HepG2 (cell line): Measurements from ENCODE around the gene KLRD1. TPM values are rescaled to one million over a fixed set of nuclear protein-coding genes. Genes with fewer than 3 reads are reported as not detected.

ENCODE experiments used
- ATAC-seq: fragments of 200-7000 bp; cut with Tn5 transposase; 3 replicates; pipeline ENCODE4 v1.9.1; 2020; ENCODE audit warnings: mild to moderate bottlenecking, moderate library complexity
- BruUV-seq: library from RNA; stranded (reverse); fragments of 400-500 nt; replicated peaks from 2 replicates; lab custom pipeline; 2021; lab: Mats Ljungman, UMichigan
- CTCF ChIA-PET: fragments of 300-600 bp; formaldehyde crosslinking; extraction: SDS; loops from one replicate; lab custom pipeline; 2021; ENCODE audit warnings: low total read pairs, inconsistent platforms, low intra/inter-chr PET ratio; lab: Yijun Ruan, JAX
- POLR2A ChIA-PET: fragments of 350-600 bp; sonication (Branson Sonifier 250); formaldehyde crosslinking; loops from one replicate; lab custom pipeline; 2020; ENCODE audit warnings: antibody characterized with exemption, inconsistent platforms; lab: Yijun Ruan, JAX
- DNase-seq: peaks from one replicate; pipeline ENCODE4 v3.0.0-alpha.2; 2015; ENCODE audit warnings: low spot score
- FAIRE-seq: peaks from 3 replicates; lab custom pipeline; 2011; peaks lifted over from hg19 to GRCh38; lab: Jason Lieb, UNC
- H2AFZ ChIP-seq: one replicate; pipeline ENCODE4 v1.6.1; 2011; ENCODE audit warnings: low read length, inconsistent platforms
- H3K27ac ChIP-seq: fragments of 300-600 bp; 3 replicates; pipeline ENCODE4 v1.8.0; 2011; ENCODE audit warnings: mixed run types, mild to moderate bottlenecking, mixed read lengths, low read length, inconsistent platforms; ENCODE audit not compliant: insufficient read depth; ENCODE audit errors: extremely low read length
- H3K27me3 ChIP-seq, 2 experiments: fragments of 200-600 bp in 1 of 2; 2 replicates in 1 of 2; 3 replicates in 1 of 2; pipeline versions ENCODE4 v1.6.0 to v1.8.0; 2011; ENCODE audit warnings: low read length in 2 of 2, mild to moderate bottlenecking in 2 of 2, moderate library complexity in 2 of 2, inconsistent platforms in 1 of 2; ENCODE audit not compliant: insufficient read depth in 2 of 2, control insufficient read depth in 1 of 2
- H3K36me3 ChIP-seq, 2 experiments: fragments of 200-600 bp in 1 of 2; replicated peaks in 1 of 2; 2 replicates in 1 of 2; 3 replicates in 1 of 2; pipeline versions ENCODE4 v1.5.1 to v1.8.0; 2011; ENCODE audit warnings: low read length in 2 of 2, inconsistent platforms in 1 of 2; ENCODE audit not compliant: insufficient read depth in 2 of 2, control insufficient read depth in 1 of 2
- H3K4me1 ChIP-seq: 2 replicates; pipeline ENCODE4 v1.5.1; 2012; ENCODE audit warnings: low read length, inconsistent platforms; ENCODE audit not compliant: insufficient read depth
- H3K4me2 ChIP-seq: 2 replicates; pipeline ENCODE4 v1.6.0; 2011; ENCODE audit warnings: low read depth, low read length, inconsistent platforms
- H3K4me3 ChIP-seq, 3 experiments: fragments of 200-600 bp in 1 of 3; sonication (generic), shearing (Covaris generic) in 1 of 3; replicated peaks in 1 of 3; 2 replicates each; pipeline ENCODE4 v1.5.1; 2011 to 2016; ENCODE audit warnings: low read length in 3 of 3, inconsistent platforms in 2 of 3, low read depth in 2 of 3, mild to moderate bottlenecking in 2 of 3, control low read depth in 1 of 3, mixed read lengths in 1 of 3; ENCODE audit not compliant: insufficient read depth in 1 of 3
- H3K79me2 ChIP-seq: one replicate; pipeline ENCODE4 v1.6.1; 2011; ENCODE audit warnings: low read length, inconsistent platforms; ENCODE audit not compliant: insufficient read depth
- H3K9ac ChIP-seq: 2 replicates; pipeline ENCODE4 v1.6.0; 2011; ENCODE audit warnings: mild to moderate bottlenecking, low read depth, low read length, inconsistent platforms; ENCODE audit not compliant: insufficient read depth
- H3K9me3 ChIP-seq: 2 replicates; pipeline ENCODE4 v1.5.1; 2012; ENCODE audit warnings: mild to moderate bottlenecking, low read length
- H4K20me1 ChIP-seq: 2 replicates; pipeline ENCODE4 v1.6.0; 2011; ENCODE audit warnings: inconsistent platforms, mild to moderate bottlenecking, low read length, moderate library complexity; ENCODE audit not compliant: insufficient read depth
- ADNP ChIP-seq: sonication (generic); formaldehyde crosslinking; IDR thresholded peaks from 2 replicates; pipeline ENCODE4 v1.4.0; 2020; ENCODE audit warnings: missing genetic modification reagents
- GLI4 ChIP-seq: sonication (generic); formaldehyde crosslinking; IDR thresholded peaks from 2 replicates; pipeline ENCODE4 v1.5.1; 2020; ENCODE audit warnings: missing genetic modification reagents, mild to moderate bottlenecking, moderate library complexity, borderline replicate concordance
- GZF1 ChIP-seq: sonication (generic); formaldehyde crosslinking; IDR thresholded peaks from 2 replicates; pipeline ENCODE4 v1.5.1; 2020; ENCODE audit warnings: mild to moderate bottlenecking, missing genetic modification reagents
- JDP2 ChIP-seq: sonication (generic); formaldehyde crosslinking; IDR thresholded peaks from 2 replicates; pipeline ENCODE4 v1.8.1; 2022; ENCODE audit warnings: missing genetic modification reagents, borderline replicate concordance
- KDM5A ChIP-seq: fragments of 200-600 bp; sonication (generic); IDR thresholded peaks from 2 replicates; pipeline ENCODE4 v1.7.0; 2018; ENCODE audit warnings: antibody characterized with exemption, mild to moderate bottlenecking, low read length, borderline replicate concordance
- PTBP1 ChIP-seq: fragments of 200-400 bp; formaldehyde crosslinking; IDR thresholded peaks from 2 replicates; pipeline ENCODE4 v1.6.1; 2018; ENCODE audit warnings: low read length, low read depth; ENCODE audit not compliant: poor library complexity, severe bottlenecking
- ZMYM3 ChIP-seq: sonication (generic); formaldehyde crosslinking; IDR thresholded peaks from 2 replicates; pipeline ENCODE4 v1.5.1; 2020; ENCODE audit warnings: mild to moderate bottlenecking, missing genetic modification reagents
- ZNF253 ChIP-seq: sonication (generic); formaldehyde crosslinking; IDR thresholded peaks from 2 replicates; pipeline ENCODE4 v1.8.0; 2022; ENCODE audit warnings: mild to moderate bottlenecking, missing genetic modification reagents, borderline replicate concordance
- ZNF329 ChIP-seq: sonication (generic); formaldehyde crosslinking; IDR thresholded peaks from 2 replicates; pipeline ENCODE4 v1.9.0; 2021; ENCODE audit warnings: low read depth, mild to moderate bottlenecking, missing genetic modification reagents
- ZNF530 ChIP-seq: sonication (generic); formaldehyde crosslinking; IDR thresholded peaks from 2 replicates; pipeline ENCODE4 v1.5.0; 2020; ENCODE audit warnings: low read depth, mild to moderate bottlenecking, missing genetic modification reagents
- ZNF780A ChIP-seq: sonication (generic); formaldehyde crosslinking; IDR thresholded peaks from 2 replicates; pipeline ENCODE4 v1.8.0; 2022; ENCODE audit warnings: mild to moderate bottlenecking, missing genetic modification reagents, moderate library complexity
- WGBS: methylation state at CpG from one replicate; pipeline ENCODE4 v1.1.6; 2017; ENCODE audit warnings: low lambda C conversion rate; 5-methylcytosine and 5-hydroxymethylcytosine counted together
- in situ Hi-C: cut with HindIII; loops from 2 replicates; pipeline ENCODE4 v1.10.0; 2017; ENCODE audit warnings: low pct_unique_long_range_greater_than_20kb; ENCODE audit not compliant: extremely low pct_ligation_motif_present
- intact Hi-C: fragments of 100-400 bp; cut with micrococcal nuclease; formaldehyde crosslinking; loops from one replicate; pipeline ENCODE4 v1.10.0; 2022; ENCODE audit not compliant: unreplicated experiment
- polyA plus RNA-seq, 8 experiments: library from polyadenylated mRNA; depleted of rRNA in 3 of 8; stranded (reverse) in 7 of 8; unstranded in 1 of 8; fragments of >200 nt; fragmentation: Illumina TruSeq in 4 of 8; extraction: Trizol in 4 of 8; gene quantifications; 2 replicates each; pipeline versions ENCODE4 v1.2.1 to v1.2.3, GENCODE V29; 2011 to 2016; ENCODE audit warnings: low read depth in 4 of 8, missing spikeins in 1 of 8, mixed read lengths in 1 of 8; ENCODE audit not compliant: insufficient read depth in 1 of 8
- total RNA-seq, 5 experiments: library from RNA; depleted of rRNA; stranded (reverse); fragments of >200 nt; fragmentation: Illumina TruSeq; extraction: Trizol; gene quantifications; 2 replicates each; pipeline ENCODE4 v1.2.3, GENCODE V29; 2016; ENCODE audit warnings: low read depth in 1 of 5
- TF ChIP-seq, protein P1 (sequence below): sonication (generic); formaldehyde crosslinking; IDR thresholded peaks from 2 replicates; pipeline ENCODE4 v1.5.0; 2020; ENCODE audit warnings: mild to moderate bottlenecking, missing genetic modification reagents, borderline replicate concordance
- TF ChIP-seq, protein P2 (sequence below): sonication (generic); formaldehyde crosslinking; IDR thresholded peaks from 2 replicates; pipeline ENCODE4 v1.5.0; 2020; ENCODE audit warnings: missing genetic modification reagents
- TF ChIP-seq, protein P3 (sequence below): IDR thresholded peaks from 2 replicates; pipeline ENCODE4 v1.6.1; 2016; ENCODE audit warnings: missing compliant biosample characterization, missing genetic modification reagents, borderline replicate concordance
- TF ChIP-seq, protein P4 (sequence below): sonication (generic); formaldehyde crosslinking; conservative IDR thresholded peaks from 2 replicates; pipeline ENCODE4 v1.4.0; 2020; ENCODE audit warnings: missing genetic modification reagents

KLRD1 gene
- total and polyA plus RNA-seq, 2 of the 13 experiments (the other 11 are each of a cell fraction or from before 2014, with no cell fraction given): 0.01 TPM; not detected in 1

DNA sequence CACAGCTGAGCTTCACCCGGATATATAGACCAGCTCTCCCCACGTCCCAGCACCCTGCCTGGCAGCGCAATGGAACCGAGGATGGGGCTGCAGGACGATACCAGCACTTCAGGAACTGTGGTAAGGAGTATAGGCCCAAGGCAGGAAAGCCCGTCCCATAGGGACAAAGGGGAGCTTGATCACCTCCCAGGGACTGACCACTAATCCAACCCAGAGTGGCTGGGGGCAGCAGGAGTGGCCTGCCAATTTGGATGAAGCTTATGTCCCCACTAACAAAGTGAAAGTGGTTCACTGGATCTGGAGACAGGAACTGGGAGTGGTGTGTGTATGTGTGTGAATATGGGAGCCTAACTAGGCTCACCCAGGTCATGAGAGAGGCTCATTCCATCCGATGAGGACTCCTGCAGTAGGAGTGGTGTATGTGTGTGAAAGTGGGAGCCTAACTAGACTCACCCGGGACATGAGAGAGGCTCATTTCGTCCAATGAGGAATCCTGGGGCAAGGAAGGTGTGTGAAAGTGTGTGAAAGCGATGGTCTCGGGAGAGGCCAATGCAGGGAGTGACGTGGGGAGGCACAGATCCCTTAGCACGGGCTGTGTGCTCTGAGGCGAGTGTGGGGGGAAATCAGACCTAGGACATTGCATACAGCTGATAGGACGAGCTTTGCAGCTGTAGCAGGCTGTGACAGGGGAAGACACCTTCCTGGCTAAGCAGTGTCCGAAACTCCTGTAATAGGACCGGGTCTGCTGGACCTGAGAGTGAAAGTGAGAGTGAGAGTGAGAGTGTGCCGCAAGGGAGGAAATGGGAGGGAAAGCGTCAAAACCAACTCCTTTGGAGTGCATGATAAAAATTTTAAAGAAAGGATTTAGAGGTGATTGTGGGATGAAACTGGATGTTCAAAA lies 56.5 kb downstream of the KLRD1 start:
- in situ Hi-C loops (no loop called here), intact Hi-C loops (no loop called here)
- H3K9ac ChIP-seq: peak overlapping the region; percentile 64; the same call in 1 of the 2 replicates
- H3K4me1 ChIP-seq: peaks cover 24% of the 10 kb centered on the region
- no peaks in the 10 kb centered on the region; a peak in 1 of 5 replicates for H3K27me3 ChIP-seq
- no peaks in the 10 kb centered on the region for H4K20me1 ChIP-seq
- DNase-seq: peak; percentile 18
- POLR2A ChIA-PET: interaction anchor here (0.9 to 1.1 kb wide), 2 partner anchors 32 to 152 kb away, joined by 3 to 4 read pairs; partner anchors contain the start of gene GABARAPL1
- CTCF ChIA-PET: no interaction called here
- BruUV-seq: no TSS peak
- H2AFZ ChIP-seq: peak overlapping the region; percentile 100
- FAIRE-seq: peak; percentile 28
- no peaks in the 10 kb centered on the region for H3K9me3 ChIP-seq
- under 1% methylated on average over 14 of the region's 19 CpGs for WGBS
- peak overlapping the region; percentile 84 for H3K4me2 ChIP-seq
- peak overlapping the region; percentile 74 to 82 (median 78) for H3K4me3 ChIP-seq
- ATAC-seq: peak; percentile 86
- H3K79me2 ChIP-seq: no peaks in the 10 kb centered on the region
- no peaks in the 10 kb centered on the region for H3K36me3 ChIP-seq
- H3K27ac ChIP-seq: peak overlapping the region; percentile 0
- TF ChIP-seq ZNF329 (no peak), ZNF530 (CRISPR knock-in tag) (no peak), ZNF780A (CRISPR knock-in tag) (no peak), ADNP (CRISPR knock-in tag) (no peak), PTBP1 (no peak), JDP2 (CRISPR knock-in tag) (no peak), ZMYM3 (CRISPR knock-in tag) (0 out of 2 replicates have a peak, but pooled peaks have one; percentile 16), ZNF253 (CRISPR knock-in tag) (no peak), KDM5A (no peak), GZF1 (CRISPR knock-in tag) (peak; percentile 43; the same call in 1 of the 2 replicates), GLI4 (CRISPR knock-in tag) (peak; percentile 56; the same call in 1 of the 2 replicates)
- TF ChIP-seq, protein P1, sequence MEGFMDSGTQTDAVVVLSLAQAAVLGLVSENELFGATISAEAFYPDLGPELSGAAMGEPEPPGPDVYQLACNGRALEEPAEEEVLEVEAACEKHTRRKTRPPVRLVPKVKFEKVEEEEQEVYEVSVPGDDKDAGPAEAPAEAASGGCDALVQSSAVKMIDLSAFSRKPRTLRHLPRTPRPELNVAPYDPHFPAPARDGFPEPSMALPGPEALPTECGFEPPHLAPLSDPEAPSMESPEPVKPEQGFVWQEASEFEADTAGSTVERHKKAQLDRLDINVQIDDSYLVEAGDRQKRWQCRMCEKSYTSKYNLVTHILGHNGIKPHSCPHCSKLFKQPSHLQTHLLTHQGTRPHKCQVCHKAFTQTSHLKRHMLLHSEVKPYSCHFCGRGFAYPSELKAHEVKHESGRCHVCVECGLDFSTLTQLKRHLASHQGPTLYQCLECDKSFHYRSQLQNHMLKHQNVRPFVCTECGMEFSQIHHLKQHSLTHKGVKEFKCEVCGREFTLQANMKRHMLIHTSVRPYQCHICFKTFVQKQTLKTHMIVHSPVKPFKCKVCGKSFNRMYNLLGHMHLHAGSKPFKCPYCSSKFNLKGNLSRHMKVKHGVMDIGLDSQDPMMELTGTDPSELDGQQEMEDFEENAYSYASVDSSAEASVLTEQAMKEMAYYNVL (CRISPR knock-in tag): peak; percentile 25; the same call in 1 of the 2 replicates
- TF ChIP-seq, protein P2, sequence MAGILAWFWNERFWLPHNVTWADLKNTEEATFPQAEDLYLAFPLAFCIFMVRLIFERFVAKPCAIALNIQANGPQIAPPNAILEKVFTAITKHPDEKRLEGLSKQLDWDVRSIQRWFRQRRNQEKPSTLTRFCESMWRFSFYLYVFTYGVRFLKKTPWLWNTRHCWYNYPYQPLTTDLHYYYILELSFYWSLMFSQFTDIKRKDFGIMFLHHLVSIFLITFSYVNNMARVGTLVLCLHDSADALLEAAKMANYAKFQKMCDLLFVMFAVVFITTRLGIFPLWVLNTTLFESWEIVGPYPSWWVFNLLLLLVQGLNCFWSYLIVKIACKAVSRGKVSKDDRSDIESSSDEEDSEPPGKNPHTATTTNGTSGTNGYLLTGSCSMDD (CRISPR knock-in tag): no peak
- TF ChIP-seq, protein P3, sequence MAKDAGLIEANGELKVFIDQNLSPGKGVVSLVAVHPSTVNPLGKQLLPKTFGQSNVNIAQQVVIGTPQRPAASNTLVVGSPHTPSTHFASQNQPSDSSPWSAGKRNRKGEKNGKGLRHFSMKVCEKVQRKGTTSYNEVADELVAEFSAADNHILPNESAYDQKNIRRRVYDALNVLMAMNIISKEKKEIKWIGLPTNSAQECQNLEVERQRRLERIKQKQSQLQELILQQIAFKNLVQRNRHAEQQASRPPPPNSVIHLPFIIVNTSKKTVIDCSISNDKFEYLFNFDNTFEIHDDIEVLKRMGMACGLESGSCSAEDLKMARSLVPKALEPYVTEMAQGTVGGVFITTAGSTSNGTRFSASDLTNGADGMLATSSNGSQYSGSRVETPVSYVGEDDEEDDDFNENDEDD (CRISPR knock-in tag): 0 out of 2 replicates have a peak, but pooled peaks have one; percentile 12
- TF ChIP-seq, protein P4, sequence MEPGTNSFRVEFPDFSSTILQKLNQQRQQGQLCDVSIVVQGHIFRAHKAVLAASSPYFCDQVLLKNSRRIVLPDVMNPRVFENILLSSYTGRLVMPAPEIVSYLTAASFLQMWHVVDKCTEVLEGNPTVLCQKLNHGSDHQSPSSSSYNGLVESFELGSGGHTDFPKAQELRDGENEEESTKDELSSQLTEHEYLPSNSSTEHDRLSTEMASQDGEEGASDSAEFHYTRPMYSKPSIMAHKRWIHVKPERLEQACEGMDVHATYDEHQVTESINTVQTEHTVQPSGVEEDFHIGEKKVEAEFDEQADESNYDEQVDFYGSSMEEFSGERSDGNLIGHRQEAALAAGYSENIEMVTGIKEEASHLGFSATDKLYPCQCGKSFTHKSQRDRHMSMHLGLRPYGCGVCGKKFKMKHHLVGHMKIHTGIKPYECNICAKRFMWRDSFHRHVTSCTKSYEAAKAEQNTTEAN (CRISPR knock-in tag): no peak
